ENCODE measurements around the gene ANKRD55. TPM values are rescaled to one million over a fixed set of nuclear protein-coding genes. Genes with fewer than 3 reads are reported as not detected.

ANKRD55 gene
- total and polyA plus RNA-seq, 9 of the 15 experiments (the other 6 are each of a cell fraction or from before 2014, with no cell fraction given), result 3.4 to 10.6 (median 6.5) TPM

- TF ChIP-seq NR4A1 (CRISPR knock-in tag; IDR thresholded peaks at IDR 0.05) (no peak), NR4A1 (tag; IDR thresholded peaks at IDR 0.05) (no peak), PKNOX1 (IDR thresholded peaks at IDR 0.05) (peak; percentile 86), KAT7 (CRISPR knock-in tag; IDR thresholded peaks at IDR 0.05; ENCODE audit: borderline replicate concordance) (no peak), AFF1 (IDR thresholded peaks at IDR 0.05; ENCODE audit: low read depth in 1 of 2, partially characterized antibody in 2 of 2) (no peak), NBN (IDR thresholded peaks at IDR 0.05; ENCODE audit: low read depth) (no peak), PHF20 (IDR thresholded peaks at IDR 0.05; ENCODE audit: partially characterized antibody) (no peak), CBX3 (IDR thresholded peaks at IDR 0.05; ENCODE audit: borderline replicate concordance in 1 of 2, low read length in 2 of 2) (no peak), ZFP36 (IDR thresholded peaks at IDR 0.05; ENCODE audit: low read depth, low read length, partially characterized antibody) (peak; percentile 13), ADNP (tag; IDR thresholded peaks at IDR 0.05) (peak; percentile 48; the same call in 1 of the 2 replicates), KAT8 (IDR thresholded peaks at IDR 0.05; ENCODE audit: low read depth) (no peak), DMBX1 (CRISPR knock-in tag; IDR thresholded peaks at IDR 0.05; ENCODE audit: borderline replicate concordance) (no peak), ZKSCAN3 (CRISPR knock-in tag; IDR thresholded peaks at IDR 0.05) (no peak), NFIC (IDR thresholded peaks at IDR 0.05) (peak; percentile 62), FOSL1 (tag; conservative IDR thresholded peaks at IDR 0.05) (no peak), ZFX (CRISPR knock-in tag; IDR thresholded peaks at IDR 0.05) (no peak), NCOA2 (IDR thresholded peaks at IDR 0.05; ENCODE audit: partially characterized antibody in 2 of 2) (no peak), ARID1B (IDR thresholded peaks at IDR 0.05) (no peak), KDM5B (IDR thresholded peaks at IDR 0.05; ENCODE audit: insufficient replicate concordance, low read depth, low read length) (no peak), RBM39 (optimal IDR thresholded peaks at IDR 0.05; ENCODE audit: low read depth, low read length) (no peak), ESRRA (IDR thresholded peaks at IDR 0.05; ENCODE audit: borderline replicate concordance, low read depth) (no peak), MECOM (CRISPR knock-in tag; IDR thresholded peaks at IDR 0.05) (no peak), HCFC1 (IDR thresholded peaks at IDR 0.05; ENCODE audit: low read depth, low read length) (no peak), ZNF830 (CRISPR knock-in tag; IDR thresholded peaks at IDR 0.05) (no peak), GATAD2A (IDR thresholded peaks at IDR 0.05) (no peak)
Observed at GRCh38 chr5:56154732-56155484, 78.2 kb downstream of the ANKRD55 start (continued).

All from K562 (cell line).